ENCODE data around the gene TES.

DNA sequence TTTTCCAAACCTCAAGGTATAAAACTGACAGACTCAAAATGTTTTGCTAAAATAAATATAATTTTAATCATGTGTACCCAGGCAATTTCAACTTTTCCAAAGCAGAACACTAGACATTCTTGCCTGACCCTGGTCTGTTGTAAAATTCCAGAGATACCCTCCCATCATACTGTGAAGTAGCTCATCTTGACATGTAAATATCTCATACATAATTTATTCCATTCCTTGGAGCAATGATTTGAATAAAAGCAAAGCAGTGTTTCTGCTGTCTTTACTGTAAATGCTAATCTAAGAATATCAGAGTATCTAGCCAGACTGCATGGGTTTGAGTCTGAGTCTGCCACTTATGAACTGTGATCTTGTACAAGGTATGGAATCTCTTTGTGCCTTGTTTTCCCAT lies 68.9 kb downstream of the TES start:
- TF ChIP-seq POLR2AphosphoS5 (IDR thresholded peaks at IDR 0.05; ENCODE audit: low read depth, low read length): no peak
- no peak for TF ChIP-seq SIN3A (IDR thresholded peaks at IDR 0.05; ENCODE audit: borderline replicate concordance, insufficient read depth, low read length)
- no peak for TF ChIP-seq TAF1 (IDR thresholded peaks at IDR 0.05; ENCODE audit: borderline replicate concordance, insufficient read depth, low read length)
- TF ChIP-seq, protein P1, sequence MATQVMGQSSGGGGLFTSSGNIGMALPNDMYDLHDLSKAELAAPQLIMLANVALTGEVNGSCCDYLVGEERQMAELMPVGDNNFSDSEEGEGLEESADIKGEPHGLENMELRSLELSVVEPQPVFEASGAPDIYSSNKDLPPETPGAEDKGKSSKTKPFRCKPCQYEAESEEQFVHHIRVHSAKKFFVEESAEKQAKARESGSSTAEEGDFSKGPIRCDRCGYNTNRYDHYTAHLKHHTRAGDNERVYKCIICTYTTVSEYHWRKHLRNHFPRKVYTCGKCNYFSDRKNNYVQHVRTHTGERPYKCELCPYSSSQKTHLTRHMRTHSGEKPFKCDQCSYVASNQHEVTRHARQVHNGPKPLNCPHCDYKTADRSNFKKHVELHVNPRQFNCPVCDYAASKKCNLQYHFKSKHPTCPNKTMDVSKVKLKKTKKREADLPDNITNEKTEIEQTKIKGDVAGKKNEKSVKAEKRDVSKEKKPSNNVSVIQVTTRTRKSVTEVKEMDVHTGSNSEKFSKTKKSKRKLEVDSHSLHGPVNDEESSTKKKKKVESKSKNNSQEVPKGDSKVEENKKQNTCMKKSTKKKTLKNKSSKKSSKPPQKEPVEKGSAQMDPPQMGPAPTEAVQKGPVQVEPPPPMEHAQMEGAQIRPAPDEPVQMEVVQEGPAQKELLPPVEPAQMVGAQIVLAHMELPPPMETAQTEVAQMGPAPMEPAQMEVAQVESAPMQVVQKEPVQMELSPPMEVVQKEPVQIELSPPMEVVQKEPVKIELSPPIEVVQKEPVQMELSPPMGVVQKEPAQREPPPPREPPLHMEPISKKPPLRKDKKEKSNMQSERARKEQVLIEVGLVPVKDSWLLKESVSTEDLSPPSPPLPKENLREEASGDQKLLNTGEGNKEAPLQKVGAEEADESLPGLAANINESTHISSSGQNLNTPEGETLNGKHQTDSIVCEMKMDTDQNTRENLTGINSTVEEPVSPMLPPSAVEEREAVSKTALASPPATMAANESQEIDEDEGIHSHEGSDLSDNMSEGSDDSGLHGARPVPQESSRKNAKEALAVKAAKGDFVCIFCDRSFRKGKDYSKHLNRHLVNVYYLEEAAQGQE (IDR thresholded peaks at IDR 0.05; ENCODE audit: insufficient read depth in 1 of 2, low read depth in 2 of 2, low read length in 2 of 2): no peak
